Limb (tissue), 2 donors: Measurements from ENCODE around the gene DFFB.

Source experiments
- DNase-seq, 2 donors: peaks; one replicate each; pipeline ENCODE4 v3.0.0-alpha.2; 2016; ENCODE audit errors: extremely low spot score in 2 of 2

The DFFB gene

GRCh38 chr1:3895279-3895950, 38.1 kb downstream of the DFFB start:
- no peak for DNase-seq

DNA sequence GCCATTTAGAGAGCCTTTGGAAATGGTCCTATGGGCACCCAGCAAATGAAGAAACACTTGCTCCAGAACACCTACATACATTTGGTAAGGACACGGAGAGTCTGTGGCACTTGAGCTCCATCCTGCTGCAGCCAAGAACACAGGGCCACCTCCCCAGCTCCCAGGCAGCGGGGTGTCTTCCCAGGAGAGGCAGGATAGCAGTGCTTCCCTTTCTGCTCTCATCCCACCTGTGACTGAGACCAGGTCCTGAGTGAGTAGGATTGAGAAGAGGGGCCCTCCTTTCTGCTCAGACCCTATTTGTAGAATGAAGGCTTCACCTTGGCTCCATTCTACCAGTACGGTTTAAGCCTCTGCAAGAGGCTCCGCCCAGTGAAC, 38.7 kb downstream of the DFFB start:
- DNase-seq, result no peak

DNA sequence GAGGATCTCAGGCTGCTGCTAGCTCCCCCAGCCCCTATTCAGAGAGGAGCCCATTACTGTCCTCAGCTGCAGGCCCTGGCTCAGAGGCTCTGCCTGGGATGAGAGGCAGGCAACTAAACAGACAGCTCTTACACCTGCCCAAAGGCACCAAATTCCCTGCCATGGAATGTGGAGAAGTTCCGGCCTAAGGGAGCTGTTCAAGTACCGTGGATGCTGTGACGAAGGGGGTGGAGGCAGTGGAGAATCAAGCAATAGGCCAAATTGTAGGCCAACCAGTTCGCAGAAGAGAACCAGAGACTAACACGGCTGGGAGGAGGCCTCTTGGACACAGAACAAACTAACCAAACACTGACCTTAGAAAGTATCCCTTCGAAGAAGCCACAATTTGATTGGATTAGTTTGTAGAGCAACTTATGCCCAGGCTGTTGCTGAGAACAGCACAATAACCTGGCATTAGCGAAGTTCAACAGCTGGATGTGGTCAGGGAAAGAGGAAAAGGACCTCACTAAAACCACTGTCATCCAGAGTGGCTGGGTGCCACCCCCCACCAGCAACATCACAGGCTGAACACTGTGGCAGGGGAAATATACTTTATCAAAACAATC, 39.2 kb downstream of the DFFB start:
- DNase-seq, result no peak

DNA sequence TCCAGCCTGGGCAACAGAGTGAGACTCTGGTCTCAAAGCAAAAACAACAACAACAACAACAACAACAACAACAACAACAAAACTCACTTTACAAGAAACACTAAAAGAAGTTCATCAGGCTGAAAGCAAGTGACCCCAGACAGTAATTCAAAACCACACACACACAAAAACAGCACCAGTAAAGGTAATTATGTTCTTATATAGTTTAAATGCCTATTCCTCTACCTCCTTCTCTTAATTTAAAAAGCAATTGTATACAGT, 41.1 kb downstream of the DFFB start:
- no peak for DNase-seq

GRCh38 chr1:3898994-3899753, 41.9 kb downstream of the DFFB start:
- no peak for DNase-seq

DNA sequence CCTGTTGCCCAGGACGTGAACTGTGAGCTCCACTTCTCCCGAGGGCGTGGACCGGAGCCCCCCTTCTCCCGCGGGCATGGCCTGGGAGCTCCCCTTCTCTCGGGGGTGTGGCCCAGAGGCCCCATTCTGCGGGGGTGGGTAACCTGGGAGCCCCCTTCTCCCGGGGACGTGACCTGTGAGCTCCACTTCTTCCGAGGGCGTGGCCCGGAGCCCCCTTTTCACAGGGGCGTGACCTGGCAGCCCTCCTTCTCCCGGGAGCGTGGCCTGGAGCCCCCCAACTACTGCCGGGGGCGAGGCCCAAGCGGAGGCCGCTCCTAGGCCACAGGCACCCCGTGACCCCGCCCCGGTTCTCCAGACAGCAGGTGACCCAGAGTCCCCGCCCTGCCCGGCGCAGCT, 42.5 kb downstream of the DFFB start:
- DNase-seq, result no peak

- peak; percentile 97 to 99 for DNase-seq
These were observed 43.1 kb downstream of the DFFB start, which contains the start of gene C1orf174 for GRCh38 chr1:3900150-3900968. Gene C1orf174, minus strand, starts transcription at chr1:3900272. Its CDS starts 86 bp downstream, at chr1:3900186.

GRCh38 chr1:3900969-3901529, 43.8 kb downstream of the DFFB start:
- peak; percentile 93 to 95 for DNase-seq

DNA sequence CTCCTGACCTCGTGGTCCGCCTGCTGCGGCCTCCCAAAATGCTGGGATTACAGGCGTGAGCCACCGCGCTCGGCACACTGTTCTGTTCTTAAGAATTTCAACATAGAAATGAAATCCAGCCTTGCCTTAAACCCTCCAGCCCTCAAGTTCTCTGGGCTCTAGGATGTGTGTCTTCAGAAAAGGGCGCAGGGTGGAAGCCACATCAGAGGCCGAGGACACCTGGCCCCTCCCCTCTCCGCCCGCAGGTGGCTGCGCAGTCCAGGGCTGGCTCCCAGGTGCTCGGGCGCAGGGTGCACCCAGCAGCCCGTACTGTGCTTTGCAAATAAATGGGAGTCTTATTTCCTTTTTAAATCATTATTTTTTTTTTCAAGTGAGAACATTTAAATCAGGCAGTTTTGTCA, 44.8 kb downstream of the DFFB start:
- no peak for DNase-seq

- DNase-seq, result no peak
These were observed 45.4 kb downstream of the DFFB start for GRCh38 chr1:3902571-3903091.

DNA sequence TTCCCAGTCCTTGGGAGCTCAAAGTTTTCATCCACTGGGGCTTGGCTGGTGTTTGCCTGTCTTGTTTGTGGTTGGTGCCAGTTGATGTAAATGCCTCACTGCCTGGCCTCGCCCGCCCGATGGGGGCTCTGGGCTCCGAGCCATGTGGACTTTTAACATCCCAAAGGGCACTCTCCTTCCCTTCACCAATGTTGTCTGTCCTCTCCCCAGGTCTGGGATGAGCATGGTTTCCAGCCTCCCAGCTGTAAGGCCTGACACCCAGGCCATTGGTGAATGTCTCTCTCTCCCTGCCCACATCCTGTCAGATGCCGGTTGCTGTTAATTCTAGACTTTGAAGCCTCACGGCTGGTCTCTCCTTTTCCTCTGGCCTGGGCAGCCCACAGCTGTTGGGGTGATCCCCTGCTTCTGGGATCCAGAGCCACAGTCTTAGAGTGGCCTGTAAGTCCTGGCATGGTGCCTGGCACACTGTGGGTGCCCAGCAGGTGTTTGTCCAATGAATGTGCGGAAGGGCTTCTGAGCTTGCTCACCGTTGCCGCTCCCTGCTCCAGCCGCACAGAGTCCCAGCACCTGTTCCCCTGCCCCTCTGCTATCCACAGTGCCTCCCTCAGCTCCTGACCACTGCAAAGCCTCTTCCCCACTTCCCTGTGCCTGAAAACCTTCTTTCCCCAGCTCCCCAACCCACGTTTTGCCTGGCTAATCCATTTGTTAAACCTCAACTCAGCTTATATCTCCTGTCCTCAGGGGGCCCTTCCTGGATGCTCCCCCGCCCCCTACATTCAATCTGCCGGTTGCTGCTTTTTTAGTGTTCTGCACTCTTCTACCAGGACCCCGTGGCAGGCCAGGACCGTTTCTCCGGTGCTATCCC, 46.1 kb downstream of the DFFB start:
- peak in 1 of 2 donors; percentile 15 for DNase-seq

GRCh38 chr1:3904006-3904842, 46.9 kb downstream of the DFFB start:
- DNase-seq, result peak in 1 of 2 donors; percentile 30

- no peak for DNase-seq
These were observed 47.5 kb downstream of the DFFB start for GRCh38 chr1:3904843-3905185.

DNA sequence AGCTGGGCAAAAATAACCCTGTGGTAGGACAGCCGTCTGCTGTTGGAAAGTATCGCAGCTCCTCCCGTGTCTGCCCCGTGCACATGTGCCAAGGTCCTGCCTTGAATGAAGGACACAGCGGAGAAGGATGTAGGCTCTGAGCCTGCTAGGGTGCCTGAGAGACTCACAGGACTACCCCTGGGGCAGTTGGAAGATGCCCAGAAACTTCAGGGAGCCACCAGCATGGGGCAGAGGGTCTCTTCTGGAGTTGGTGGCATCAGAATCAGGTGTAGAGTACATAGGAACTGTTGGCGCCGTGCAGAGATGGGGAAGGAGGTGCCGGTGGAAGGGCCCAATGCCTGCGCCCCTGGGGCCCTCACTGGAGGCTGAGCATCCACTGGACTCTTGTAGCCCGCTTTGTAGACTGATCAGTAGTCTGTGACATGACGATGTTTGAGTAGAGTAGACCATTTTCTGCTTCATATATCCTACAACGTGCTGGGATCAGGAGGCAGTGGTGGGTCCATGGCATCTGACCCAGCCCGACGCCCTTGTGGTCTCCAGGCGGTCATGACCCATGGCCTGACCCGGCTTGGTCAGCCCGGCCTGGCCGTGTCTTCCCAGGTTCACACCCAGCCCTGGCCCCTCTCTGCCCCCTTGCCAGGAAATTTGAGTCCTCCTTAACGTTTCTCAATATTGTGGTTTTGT, 48.1 kb downstream of the DFFB start:
- DNase-seq, result peak in 1 of 2 donors; percentile 23

GRCh38 chr1:3905953-3906671, 48.8 kb downstream of the DFFB start:
- DNase-seq, result peak in 1 of 2 donors; percentile 22

- DNase-seq, result peak in 1 of 2 donors; percentile 15
These were observed 49.4 kb downstream of the DFFB start for GRCh38 chr1:3906672-3907020.

GRCh38 chr1:3907031-3907534, 49.8 kb downstream of the DFFB start:
- no peak for DNase-seq

GRCh38 chr1:3907621-3908165, 50.4 kb downstream of the DFFB start:
- DNase-seq, result no peak
